ENCODE data around the gene ATP11C.

GRCh38 chrX:139802048-139802447 is 130.8 kb downstream of the ATP11C start:
- TF ChIP-seq, protein P1, sequence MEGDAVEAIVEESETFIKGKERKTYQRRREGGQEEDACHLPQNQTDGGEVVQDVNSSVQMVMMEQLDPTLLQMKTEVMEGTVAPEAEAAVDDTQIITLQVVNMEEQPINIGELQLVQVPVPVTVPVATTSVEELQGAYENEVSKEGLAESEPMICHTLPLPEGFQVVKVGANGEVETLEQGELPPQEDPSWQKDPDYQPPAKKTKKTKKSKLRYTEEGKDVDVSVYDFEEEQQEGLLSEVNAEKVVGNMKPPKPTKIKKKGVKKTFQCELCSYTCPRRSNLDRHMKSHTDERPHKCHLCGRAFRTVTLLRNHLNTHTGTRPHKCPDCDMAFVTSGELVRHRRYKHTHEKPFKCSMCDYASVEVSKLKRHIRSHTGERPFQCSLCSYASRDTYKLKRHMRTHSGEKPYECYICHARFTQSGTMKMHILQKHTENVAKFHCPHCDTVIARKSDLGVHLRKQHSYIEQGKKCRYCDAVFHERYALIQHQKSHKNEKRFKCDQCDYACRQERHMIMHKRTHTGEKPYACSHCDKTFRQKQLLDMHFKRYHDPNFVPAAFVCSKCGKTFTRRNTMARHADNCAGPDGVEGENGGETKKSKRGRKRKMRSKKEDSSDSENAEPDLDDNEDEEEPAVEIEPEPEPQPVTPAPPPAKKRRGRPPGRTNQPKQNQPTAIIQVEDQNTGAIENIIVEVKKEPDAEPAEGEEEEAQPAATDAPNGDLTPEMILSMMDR (IDR thresholded peaks at IDR 0.05; ENCODE audit: low read depth, low read length, poor library complexity, severe bottlenecking): no peak
- TF ChIP-seq EZH2phosphoT487 (IDR thresholded peaks at IDR 0.05; ENCODE audit: borderline replicate concordance, low read length): no peak
